Testis (tissue), 3 donors: Measurements from ENCODE around the gene SDCBP2. TPM values are rescaled to one million over a fixed set of nuclear protein-coding genes. Genes with fewer than 3 reads are reported as not detected.

Experiments used
- DNase-seq: peaks from one replicate; pipeline ENCODE4 v3.0.0-alpha.2; 2019
- H3K27ac ChIP-seq, 2 donors: fragments of 200-600 bp; sonication (generic); one replicate each; pipeline ENCODE4 v1.5.1; 2019
- H3K27me3 ChIP-seq: fragments of 200-600 bp; sonication (generic); one replicate; pipeline ENCODE4 v1.5.1; 2019
- H3K36me3 ChIP-seq: fragments of 200-600 bp; sonication (generic); one replicate; pipeline ENCODE4 v1.5.1; 2017; ENCODE audit warnings: low read depth; ENCODE audit errors: missing control alignments
- H3K4me1 ChIP-seq: fragments of 200-600 bp; sonication (generic); one replicate; pipeline ENCODE4 v1.5.1; 2019
- H3K4me3 ChIP-seq, 2 donors: fragments of 200-600 bp; sonication (generic); one replicate each; pipeline ENCODE4 v1.5.1; 2017 to 2019
- H3K9me3 ChIP-seq: fragments of 200-600 bp; sonication (generic); one replicate; pipeline ENCODE4 v1.5.1; 2017
- CTCF ChIP-seq, 3 experiments: fragments of 450-650 bp in 2 of 3; fragments of 200-600 bp in 1 of 3; sonication (generic) in 1 of 3; IDR thresholded peaks; one replicate each; pipeline ENCODE4 v1.5.1; 2016 to 2019; ENCODE audit warnings: antibody characterized with exemption in 3 of 3, mild to moderate bottlenecking in 2 of 3, moderate library complexity in 1 of 3
- POLR2A ChIP-seq: fragments of 450-650 bp; IDR thresholded peaks from one replicate; pipeline ENCODE4 v1.6.1; 2017; ENCODE audit warnings: antibody characterized with exemption, mild to moderate bottlenecking, moderate library complexity
- WGBS, 2 donors: methylation state at CpG; one replicate each; pipeline ENCODE4 v1.1.5; 2018; 5-methylcytosine and 5-hydroxymethylcytosine counted together
- intact Hi-C: fragments of 100-400 bp; cut with DNase I; formaldehyde crosslinking; loops from one replicate; pipeline ENCODE4 v1.15.1; 2023; ENCODE audit warnings: low total_unique reads
- polyA plus RNA-seq: library from polyadenylated mRNA; stranded (reverse); fragments of 350-450 nt; fragmentation: Illumina TruSeq; extraction: RNeasy Lipid Tissue Mini Kit (QIAGEN cat#74804); gene quantifications from one replicate; pipeline ENCODE4 v1.2.3, GENCODE V29; 2014; ENCODE audit warnings: low read depth, low replicate concordance; ENCODE audit not compliant: insufficient read depth
- total RNA-seq, 2 donors: library from RNA; depleted of rRNA; stranded (reverse); fragments of >200 nt; gene quantifications; one replicate each; pipeline ENCODE4 v1.2.3, GENCODE V29; 2016

SDCBP2 gene
- total and polyA plus RNA-seq, 3 donors from 2014 or later: 5.5 to 10.9 (median 6.4) TPM

GRCh38 chr20:1300083-1300840 is 28.7 kb downstream of the SDCBP2 start:
- no peaks in the 10 kb centered on the region for H3K27me3 ChIP-seq
- intact Hi-C loops: no loop called here
- no peaks in the 10 kb centered on the region for H3K4me1 ChIP-seq
- H3K9me3 ChIP-seq: no peaks in the 10 kb centered on the region
- no peak for TF ChIP-seq POLR2A
- no peak for TF ChIP-seq CTCF (IDR thresholded peaks at IDR 0.05)
- no peak overlapping the region for H3K27ac ChIP-seq
- 87 to 95% methylated on average over 4 to 18 of the region's 18 CpGs for WGBS, 2 donors
- H3K36me3 ChIP-seq: no peaks in the 10 kb centered on the region
- DNase-seq: no peak
- H3K4me3 ChIP-seq: no peak overlapping the region

GRCh38 chr20:1299522-1299921 is 29.4 kb downstream of the SDCBP2 start:
- Histone ChIP-seq H3K27me3 (no peaks in the 10 kb centered on the region), H3K4me1 (no peaks in the 10 kb centered on the region), H3K4me3 (no peak overlapping the region), H3K36me3 (no peaks in the 10 kb centered on the region), H3K27ac (no peak overlapping the region), H3K9me3 (no peaks in the 10 kb centered on the region)
- WGBS, 2 donors: 89 to 100% methylated on average over 2 to 9 of the region's 9 CpGs
- no peak for DNase-seq
- intact Hi-C loops: no loop called here
- TF ChIP-seq POLR2A (no peak), CTCF (IDR thresholded peaks at IDR 0.05) (no peak)

GRCh38 chr20:1298888-1299511 is 29.9 kb downstream of the SDCBP2 start:
- DNase-seq: no peak
- H3K27ac ChIP-seq: no peak overlapping the region
- TF ChIP-seq POLR2A (no peak), CTCF (IDR thresholded peaks at IDR 0.05) (no peak)
- H3K27me3 ChIP-seq: no peaks in the 10 kb centered on the region
- 91% methylated on average over 10 of the region's 10 CpGs for WGBS, 2 donors
- H3K4me3 ChIP-seq: no peak overlapping the region
- no peaks in the 10 kb centered on the region for H3K36me3 ChIP-seq
- H3K9me3 ChIP-seq: no peaks in the 10 kb centered on the region
- H3K4me1 ChIP-seq: no peaks in the 10 kb centered on the region
- intact Hi-C loops: no loop called here

GRCh38 chr20:1298166-1298565 is 30.8 kb downstream of the SDCBP2 start:
- no peak for DNase-seq
- TF ChIP-seq CTCF (IDR thresholded peaks at IDR 0.05) (no peak), POLR2A (no peak)
- WGBS, 2 donors: 96 to 97% methylated on average over 5 of the region's 5 CpGs
- no peak overlapping the region for H3K4me3 ChIP-seq
- H3K9me3 ChIP-seq: no peaks in the 10 kb centered on the region
- intact Hi-C loops: no loop called here
- no peaks in the 10 kb centered on the region for H3K4me1 ChIP-seq
- H3K36me3 ChIP-seq: no peaks in the 10 kb centered on the region
- H3K27me3 ChIP-seq: no peaks in the 10 kb centered on the region
- no peak overlapping the region for H3K27ac ChIP-seq
